ENCODE measurements around the gene UNK.

DNA sequence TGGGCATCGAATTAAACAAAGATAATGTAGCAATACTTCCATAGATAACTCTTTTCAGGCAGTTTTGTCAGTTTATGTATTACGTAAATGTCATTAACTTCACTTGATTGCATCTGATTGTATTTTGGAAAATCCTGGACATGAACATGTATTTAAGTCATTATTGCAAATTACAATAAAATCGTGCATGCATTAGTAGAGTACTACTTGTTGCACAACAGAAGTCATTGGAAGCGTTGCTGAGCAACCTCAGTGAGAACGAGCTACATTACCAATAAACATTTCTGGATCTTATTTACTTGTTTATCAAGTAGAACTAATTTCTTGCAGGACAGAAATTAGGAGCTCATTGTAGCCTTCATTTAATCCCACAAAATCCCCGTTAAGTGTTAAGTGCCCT, 6.6 kb downstream of the UNK start:
- TF ChIP-seq, protein P1, sequence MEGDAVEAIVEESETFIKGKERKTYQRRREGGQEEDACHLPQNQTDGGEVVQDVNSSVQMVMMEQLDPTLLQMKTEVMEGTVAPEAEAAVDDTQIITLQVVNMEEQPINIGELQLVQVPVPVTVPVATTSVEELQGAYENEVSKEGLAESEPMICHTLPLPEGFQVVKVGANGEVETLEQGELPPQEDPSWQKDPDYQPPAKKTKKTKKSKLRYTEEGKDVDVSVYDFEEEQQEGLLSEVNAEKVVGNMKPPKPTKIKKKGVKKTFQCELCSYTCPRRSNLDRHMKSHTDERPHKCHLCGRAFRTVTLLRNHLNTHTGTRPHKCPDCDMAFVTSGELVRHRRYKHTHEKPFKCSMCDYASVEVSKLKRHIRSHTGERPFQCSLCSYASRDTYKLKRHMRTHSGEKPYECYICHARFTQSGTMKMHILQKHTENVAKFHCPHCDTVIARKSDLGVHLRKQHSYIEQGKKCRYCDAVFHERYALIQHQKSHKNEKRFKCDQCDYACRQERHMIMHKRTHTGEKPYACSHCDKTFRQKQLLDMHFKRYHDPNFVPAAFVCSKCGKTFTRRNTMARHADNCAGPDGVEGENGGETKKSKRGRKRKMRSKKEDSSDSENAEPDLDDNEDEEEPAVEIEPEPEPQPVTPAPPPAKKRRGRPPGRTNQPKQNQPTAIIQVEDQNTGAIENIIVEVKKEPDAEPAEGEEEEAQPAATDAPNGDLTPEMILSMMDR (IDR thresholded peaks at IDR 0.05) = no peak
- no peak for TF ChIP-seq POLR2A (IDR thresholded peaks at IDR 0.05)
